HG03439 (cell line): ENCODE measurements around the gene GRIN2A.
"Not testable (repeated sequence)": the region's sequence is repeated elsewhere in the genome, so short reads cannot be mapped to it uniquely, and the experiment has no call there.

Experiments
- ATAC-seq: cut with Tn5 transposase; IDR thresholded peaks from one replicate; pipeline ENCODE4 v1.9.1; 2021; ENCODE audit warnings: mild to moderate bottlenecking, moderate library complexity; ENCODE audit not compliant: unreplicated experiment

GRIN2A gene

DNA sequence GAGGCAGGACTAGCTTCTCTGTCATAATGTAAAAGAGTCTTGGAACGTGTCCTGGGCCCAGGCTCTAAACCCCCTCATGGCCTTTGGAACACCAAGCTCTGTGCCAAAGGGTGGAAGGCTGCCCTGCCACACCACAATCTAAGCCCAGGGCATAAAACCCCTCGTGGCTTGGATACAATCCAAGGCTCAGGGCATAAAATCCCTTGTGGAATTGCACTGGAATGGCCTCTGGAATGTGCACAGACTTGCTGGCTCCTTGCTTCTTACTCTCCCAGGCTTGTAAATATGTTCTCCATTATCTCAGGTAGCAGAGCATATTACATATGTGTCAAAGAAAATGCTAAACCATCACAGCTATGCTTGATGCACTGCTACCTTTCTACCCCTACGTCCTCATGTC lies 306.2 kb downstream of the GRIN2A start:
- not testable (repeated sequence) for ATAC-seq

DNA sequence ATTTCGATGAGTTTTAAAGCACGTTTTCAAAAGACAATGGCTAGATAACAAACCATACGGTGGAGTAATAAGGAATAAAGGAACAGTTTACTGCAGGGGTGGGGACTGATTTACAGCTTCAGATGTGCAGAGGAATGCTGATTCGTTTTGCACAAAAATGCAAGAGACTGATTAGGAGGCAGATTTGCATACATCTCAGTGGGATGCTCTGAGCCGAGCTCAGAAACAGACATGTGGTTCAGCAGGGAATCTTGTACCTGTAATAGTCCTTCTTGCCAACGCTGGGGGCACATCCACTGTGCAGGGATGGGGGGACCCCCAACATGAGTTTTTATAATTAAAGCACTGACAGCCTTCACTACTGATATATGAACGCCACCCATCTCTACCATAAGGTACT lies 308.0 kb downstream of the GRIN2A start:
- ATAC-seq: no peak

DNA sequence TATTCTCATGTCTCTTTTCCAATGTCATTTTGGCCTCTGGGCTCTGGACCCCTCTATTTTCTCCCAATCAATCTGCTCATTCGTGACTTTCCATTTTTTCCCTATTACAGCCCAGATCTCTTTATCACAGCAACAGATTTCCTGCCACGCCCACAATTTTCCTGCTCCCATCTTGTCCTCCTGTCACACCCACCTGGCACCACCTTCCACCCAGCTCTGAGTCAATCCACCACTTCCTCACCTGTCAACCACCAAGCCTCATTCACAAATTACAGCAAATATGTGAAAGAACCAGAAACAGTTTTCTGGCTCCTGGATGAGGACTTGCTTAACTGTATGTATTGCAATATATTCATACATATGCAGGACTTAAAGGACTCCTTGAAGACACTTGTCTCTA lies 311.3 kb downstream of the GRIN2A start:
- no peak for ATAC-seq

DNA sequence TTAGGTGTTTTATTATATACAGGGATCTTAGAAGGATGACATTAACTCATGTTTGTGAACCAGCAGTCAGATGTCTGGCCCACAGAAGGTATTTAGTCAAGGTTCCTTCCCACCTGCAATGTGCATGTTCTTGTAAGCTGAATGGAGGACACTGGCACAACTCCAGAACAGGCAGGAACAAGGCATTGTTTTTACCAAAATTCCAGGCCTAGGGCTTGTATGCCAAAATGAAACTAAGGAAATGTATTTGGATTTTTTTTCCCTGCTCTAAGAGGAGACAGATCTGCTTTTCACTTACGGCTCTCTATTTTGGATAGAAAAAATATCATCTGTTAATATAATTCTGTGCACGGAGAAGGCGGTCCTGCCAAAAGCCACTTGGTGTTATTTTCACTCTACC lies 312.5 kb downstream of the GRIN2A start:
- no peak for ATAC-seq

DNA sequence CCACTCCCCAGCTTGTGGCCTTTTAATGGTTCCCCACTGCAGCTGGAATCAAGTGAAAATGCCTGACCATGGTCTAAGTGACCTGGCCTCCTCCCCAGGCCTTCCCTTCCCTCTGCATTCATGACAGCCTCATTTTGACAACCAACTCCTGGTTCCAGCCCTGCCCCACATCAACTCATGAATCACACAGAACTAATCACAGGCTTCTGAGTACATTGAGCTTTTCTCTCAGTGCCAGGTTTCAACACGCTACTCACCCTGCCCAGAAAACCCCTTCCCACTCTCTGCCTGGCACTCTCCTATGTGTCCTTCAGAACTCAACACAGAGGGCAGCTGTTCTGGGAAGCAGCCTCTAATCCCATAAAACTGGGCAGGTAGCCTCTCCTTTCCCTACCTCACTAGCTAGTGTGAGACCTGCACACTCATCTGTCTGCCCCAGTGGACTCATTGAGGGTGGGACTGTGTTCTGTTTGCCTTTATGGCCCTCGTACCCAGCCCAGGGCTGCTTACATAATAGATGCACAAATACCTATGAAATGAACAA lies 313.6 kb downstream of the GRIN2A start:
- ATAC-seq: no peak

DNA sequence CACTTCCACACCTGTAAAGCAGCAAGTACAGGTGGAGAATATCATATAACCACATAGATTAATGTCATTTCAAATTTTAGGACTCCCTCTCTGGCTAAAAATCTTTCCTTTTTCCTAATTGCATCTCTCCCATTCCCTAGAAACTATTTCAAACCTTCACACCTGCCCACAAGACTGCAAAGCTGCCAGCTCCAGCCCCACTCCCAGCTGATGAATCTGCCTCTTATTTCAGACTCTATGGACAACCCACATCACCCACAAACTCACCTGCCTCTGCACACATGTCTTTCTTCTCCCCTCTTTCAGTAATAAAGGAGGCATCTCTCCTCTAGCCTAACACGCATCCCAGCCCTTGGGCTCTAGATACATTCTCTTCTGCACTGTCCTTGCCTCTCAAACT lies 315.1 kb downstream of the GRIN2A start:
- ATAC-seq: no peak

DNA sequence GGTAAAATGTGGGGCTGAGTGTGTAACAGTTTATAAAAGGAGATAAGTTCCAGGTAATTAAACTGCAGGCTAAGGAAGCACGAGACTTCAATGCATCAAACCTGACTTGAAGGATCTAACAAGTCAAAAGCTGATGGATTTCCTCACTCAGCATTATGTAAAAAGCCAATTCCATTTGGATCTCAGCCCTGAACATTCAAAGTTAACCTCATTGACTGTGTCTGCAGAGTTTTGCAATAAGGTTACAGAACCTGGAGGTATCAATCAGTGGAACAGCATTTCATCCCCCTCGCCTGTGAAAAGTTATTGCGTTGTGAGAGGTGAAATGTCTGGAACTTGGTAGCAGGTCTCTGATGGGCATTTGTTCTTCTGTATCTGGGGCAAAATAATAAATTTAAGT lies 317.8 kb downstream of the GRIN2A start:
- ATAC-seq: no peak

DNA sequence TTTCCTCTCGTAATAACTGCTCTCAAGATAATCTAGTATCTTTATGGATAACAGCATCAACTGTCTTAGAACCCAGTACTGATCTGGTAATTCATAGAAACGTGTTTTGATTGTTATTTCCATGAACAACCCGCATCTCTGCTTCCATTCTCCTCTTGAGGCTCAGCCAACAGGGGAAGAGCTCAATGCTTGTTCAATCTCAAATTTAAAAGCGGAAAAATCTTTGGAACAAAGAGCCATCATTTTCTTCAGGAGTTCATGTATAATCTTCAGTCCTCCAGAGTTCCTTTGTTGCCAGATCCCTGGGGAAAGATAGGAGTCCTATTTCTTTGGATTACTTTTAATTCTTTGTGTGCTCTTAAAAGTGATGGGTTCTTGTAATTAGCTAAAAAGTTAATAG lies 319.9 kb downstream of the GRIN2A start:
- no peak for ATAC-seq

DNA sequence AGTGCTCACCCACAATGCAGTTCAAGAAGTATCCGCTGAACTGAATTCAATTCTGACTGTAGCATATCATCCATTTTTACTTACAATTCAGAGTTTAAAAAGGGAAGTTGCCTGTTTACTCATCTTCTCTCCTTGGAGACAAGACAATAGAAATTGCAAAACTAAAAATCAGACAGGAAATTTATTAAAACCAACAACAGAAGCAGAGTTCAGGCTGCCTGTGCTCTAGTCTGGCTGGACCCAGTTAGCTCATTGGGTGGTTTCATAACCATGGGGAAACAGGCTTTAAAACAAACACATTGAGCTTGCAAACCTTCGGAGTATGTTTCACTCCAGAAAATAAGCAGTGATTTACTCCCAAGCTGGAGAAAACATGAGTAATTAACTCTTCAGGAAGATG lies 321.4 kb downstream of the GRIN2A start:
- no peak for ATAC-seq

DNA sequence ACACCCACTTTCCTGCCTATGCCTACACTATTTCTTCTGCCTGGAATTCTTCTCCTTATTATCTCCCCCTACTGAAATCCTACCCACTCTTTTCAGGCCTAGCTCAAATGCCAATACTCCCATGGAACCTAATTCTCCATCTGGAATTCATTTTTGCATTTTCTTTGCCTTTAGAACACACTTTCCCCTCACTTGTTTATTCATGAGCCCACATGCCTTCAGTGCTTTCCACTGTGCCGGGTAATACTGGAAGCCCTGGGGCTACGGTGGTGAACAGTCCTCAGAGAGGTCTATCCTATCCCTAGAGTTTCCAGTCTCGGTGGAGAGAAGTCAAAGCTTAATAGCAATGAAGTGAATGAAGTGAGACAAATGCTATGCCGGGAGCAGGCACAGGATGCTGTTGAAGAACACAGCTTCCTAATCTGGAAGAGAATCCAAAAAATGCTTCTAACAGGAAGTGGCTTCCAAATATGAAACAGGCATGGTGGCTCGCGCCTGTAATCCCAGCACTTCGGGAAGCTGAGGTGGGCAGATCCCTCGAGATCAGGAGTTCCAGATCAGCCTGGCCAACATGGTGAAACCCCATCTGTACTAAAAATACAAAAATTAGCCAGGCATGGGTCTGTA lies 322.4 kb downstream of the GRIN2A start:
- no peak for ATAC-seq

DNA sequence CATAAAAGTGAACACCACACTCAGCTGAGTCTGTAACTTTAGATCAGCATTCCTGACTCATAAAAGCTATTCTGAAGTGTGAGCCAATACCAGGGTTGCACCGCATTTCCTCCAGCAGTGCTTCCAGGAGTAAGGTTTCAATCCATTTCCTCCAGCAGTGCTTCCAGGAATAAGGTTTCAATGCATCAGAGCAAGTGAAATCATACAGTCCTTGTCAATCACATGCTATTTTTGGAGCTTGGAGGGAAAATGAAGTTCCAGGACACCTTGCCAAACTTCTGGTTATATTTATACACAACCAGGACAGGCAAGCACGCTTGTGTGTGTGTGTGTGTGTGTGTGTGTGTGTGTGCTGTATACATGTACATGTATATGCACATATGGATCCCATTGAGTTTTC lies 327.6 kb downstream of the GRIN2A start:
- ATAC-seq: no peak

DNA sequence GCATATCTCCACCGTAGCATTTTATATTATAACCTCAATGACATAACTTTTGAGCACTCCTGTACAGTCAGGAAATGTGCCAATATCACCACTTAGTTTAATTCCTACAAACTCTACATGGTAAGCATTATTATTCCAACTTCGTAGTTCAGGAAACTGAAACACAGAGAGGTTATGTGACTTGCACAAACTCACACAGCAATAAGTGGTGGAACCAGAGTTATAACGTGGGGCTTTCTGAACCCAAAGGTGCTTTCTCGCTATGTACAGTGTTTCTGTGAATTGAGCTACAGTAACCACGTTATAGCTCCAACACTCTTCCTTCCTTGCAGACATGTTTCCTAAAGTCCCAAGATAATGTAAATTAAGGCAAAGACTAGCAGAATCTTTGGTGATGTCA lies 330.2 kb downstream of the GRIN2A start:
- no peak for ATAC-seq

DNA sequence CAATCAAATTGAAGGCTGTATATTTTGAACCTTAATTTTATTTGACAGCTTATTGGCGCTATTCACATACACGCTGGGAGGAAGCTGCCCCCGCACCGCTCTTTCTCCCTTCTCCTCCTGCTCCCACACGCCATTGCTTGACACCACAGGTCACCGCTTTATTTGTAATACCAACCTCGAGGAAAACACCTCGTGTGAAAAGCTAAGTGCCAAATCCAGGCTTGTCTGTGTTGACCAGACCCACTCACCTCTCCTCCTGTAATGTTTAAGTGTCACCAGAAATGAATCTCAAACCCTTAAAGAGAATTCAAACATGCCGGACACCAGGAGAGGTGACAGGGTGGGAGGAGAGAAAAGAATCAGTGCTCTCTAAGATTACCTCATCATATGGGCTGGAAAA lies 331.4 kb downstream of the GRIN2A start:
- ATAC-seq: no peak

DNA sequence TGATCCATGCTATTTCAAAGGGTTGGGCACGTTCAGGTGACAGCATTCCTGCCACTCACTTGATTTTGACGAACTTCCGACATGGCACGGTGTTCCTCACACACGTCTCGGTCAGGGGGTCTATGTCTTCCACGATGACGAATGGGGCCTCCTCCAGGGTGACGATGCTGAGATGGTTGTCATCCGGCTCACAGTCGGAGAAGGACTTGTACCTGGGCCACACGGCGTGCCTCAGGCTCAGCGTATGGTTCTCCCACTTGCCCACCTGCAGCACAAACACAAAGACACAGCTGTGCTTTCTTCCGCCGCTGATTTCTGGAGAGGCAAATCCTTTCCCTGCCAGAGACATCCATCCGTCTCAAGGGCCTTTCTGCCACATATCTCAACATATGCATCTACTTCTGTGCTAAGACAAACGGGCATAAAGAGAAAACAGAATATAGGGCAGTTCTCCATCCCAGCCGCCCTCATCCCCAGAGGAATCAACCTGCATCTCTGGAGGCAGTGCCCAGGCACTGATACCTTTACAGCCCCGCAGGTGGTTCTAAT lies 332.5 kb downstream of the GRIN2A start:
- ATAC-seq: no peak

DNA sequence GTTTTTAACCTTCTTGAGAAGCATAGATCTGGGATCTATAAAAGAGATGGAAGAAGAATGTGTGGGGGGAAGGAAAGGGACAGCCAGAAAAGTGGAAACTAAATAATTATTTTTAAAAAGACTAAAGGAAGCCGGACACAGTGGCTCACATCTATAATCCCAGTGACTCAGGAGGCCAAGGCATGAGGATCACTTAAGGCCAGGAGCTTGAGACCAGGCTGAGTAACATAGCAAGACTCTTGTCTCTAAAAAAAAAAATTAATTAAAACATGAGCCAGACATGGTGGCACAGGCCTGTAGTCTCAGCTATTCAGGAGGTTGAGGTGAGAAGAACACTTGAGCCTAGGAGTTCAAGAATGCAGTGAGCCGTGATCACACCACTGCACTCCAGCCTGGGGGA lies 335.1 kb downstream of the GRIN2A start:
- ATAC-seq: no peak

DNA sequence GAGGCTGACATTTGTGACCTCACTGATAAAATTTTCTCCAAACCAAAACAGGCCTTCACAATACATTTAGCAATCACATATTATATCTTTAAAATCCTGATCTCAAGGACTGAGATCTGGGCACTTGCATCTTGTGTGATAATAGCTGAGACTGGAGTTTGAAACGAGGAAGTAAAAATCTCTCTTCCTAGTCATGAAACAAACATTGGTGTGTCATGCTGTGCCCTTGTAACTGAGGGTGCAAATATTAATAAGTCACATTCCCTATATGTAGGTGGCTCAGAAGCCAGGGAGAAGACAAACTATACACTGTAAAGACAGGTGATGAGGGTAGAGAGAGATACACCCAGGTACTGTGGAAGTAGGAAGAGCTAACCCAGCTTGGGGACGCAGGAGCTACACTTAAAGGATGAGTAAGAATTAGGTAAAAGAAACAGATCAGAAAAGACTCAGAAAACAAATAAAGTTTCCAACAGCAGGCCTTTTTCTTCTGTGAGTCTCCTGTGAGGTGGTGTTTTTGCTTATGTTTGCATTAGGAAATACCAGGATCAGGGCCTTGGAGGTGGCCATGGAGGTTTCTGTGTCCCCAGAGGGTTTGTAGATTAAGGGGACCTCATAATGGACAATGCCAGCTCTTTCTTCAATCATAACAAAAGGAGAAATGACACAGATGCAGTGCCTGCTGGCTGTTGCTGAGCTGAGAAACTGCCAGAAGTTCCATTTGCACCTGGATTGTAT lies 335.7 kb downstream of the GRIN2A start:
- ATAC-seq: no peak

DNA sequence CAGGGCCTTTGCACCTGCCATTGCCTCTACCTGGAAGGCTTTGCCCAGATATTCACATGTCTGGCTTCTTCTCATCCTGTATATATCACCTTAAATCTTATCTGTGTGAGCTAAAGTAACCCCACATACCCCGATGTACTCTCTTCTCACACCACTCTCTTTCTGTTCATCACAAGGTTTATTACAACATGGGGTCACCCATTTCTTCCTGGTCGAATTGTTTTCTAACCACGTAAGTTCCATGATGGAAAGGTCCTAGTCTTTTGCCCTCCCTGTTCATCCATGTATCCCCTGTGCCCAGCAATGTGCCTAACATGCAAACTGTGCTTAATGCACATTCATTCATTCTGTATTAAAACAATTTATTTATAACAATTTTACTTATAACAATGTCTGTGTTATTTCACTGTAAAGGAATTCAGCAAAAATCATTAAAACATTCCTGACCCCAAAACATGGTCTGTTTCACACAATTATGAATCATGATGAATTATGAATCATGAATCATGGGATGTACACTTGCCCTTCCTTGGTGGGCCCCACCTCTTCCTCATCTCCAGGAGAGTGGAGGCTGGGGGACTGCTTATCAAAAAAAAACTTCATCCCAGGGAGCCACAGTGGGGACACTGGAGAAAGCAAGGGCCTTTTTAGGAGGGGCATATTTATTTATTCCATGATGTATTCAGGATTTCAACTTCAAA lies 336.4 kb downstream of the GRIN2A start:
- ATAC-seq: no peak

DNA sequence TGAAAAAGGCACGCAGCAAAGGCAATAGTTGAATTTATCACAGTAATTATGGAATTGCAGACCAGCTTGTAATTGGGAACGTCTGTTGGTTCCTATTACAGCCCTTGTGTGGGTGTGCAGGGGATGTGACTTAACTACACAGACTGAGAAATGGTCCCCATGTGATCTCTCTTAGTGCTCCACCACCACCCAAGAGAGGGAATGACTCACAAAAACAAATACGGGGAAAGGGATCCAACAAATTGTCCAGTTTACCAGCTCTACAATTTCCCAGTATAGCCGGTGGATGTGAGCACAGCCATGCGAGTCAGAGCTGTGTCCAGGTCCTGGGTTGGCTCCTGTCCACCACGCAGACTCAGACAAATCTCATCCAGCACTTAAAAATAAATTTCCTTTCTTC lies 337.9 kb downstream of the GRIN2A start:
- ATAC-seq: no peak

DNA sequence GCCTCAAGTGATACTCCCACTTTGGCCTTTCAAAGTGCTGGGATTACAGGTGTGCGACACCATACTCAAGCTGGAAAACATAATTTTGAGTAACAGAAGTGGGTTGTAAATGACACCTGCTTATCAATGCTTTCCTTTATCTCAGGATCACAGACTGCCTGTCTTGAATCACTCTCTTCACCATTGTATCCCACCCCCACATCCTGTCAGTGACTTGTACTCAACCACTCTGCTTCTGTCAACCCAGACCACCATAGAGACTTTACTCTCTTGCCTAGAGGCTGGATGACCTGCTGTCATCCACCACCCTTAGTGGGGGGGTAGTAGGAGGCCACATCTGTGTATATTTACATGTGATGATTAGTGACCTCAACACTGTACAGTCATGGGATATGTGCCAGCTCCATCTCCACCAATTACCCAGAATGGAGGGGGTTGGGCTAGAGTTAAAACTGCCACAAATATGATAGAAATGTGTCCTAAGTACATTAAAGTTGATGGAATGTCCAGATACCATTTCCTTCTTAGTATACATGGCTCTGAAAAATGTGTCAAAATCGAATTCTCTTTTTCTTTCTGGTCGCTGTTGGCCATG lies 338.7 kb downstream of the GRIN2A start:
- ATAC-seq: no peak

DNA sequence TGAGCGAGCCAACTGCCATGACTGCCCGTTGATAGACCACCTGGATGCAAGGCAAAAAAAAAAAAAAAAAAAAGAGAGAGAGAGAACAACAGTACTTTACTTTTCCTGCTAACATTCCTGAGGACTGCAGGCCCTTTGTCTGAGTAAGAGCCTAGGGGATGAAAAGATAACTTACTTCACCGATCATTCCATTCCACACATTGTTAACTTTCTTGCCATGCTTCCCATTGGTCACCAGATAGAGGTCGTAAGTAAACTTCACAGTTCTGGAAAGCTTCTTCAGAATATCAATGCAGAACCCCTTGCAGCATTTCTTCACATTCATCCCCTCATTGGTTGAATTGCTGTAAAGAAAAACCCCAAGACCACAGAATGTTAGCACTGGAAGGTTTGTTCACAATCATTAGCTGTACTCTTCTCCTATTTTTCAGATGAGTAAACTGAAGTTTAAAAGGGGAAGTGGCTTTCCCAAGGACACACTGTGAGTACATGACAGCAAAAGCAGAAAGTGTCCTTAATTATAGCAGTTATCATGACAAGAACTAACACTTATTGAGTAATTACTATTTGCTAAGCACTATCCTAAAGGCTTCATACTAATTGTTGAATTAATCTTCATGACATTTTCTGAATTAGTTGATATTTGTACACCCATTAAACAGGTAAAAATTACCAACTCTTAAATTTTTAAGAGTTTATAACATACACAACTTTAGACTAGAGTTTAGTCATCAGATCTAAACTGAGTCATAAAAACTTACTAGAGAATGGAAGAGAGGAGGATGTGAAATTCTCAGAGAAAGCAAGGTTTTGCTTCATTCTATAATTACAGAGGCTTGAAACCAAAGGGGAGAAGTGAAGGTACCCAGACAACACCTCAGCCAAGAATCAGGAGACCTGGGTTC lies 341.2 kb downstream of the GRIN2A start:
- ATAC-seq: no peak
